Upper lobe of left lung (tissue), 6 donors: ENCODE measurements around the gene FYB1. TPM values are rescaled to one million over a fixed set of nuclear protein-coding genes. Genes with fewer than 3 reads are reported as not detected.

ENCODE experiments used
- ATAC-seq, 2 donors: fragments of 200-7000 bp; cut with Tn5 transposase; one replicate each; pipeline ENCODE4 v1.9.1; 2022; ENCODE audit warnings: mild to moderate bottlenecking in 2 of 2, moderate library complexity in 2 of 2; ENCODE audit not compliant: low FRiP score in 2 of 2
- DNase-seq, 2 donors: peaks; one replicate each; pipeline ENCODE4 v3.0.0-alpha.2; 2019 to 2020
- H3K27ac ChIP-seq, 4 donors: fragments of 200-600 bp; sonication (generic); one replicate each; pipeline ENCODE4 v1.5.1; 2016 to 2019
- H3K27me3 ChIP-seq, 4 donors: fragments of 200-600 bp; sonication (generic); one replicate each; pipeline ENCODE4 v1.5.1; 2017 to 2019
- H3K36me3 ChIP-seq, 4 donors: fragments of 200-600 bp; sonication (generic); one replicate each; pipeline ENCODE4 v1.5.1; 2016 to 2019
- H3K4me1 ChIP-seq, 4 donors: fragments of 200-600 bp; sonication (generic); one replicate each; pipeline ENCODE4 v1.5.1; 2018 to 2019
- H3K4me3 ChIP-seq, 4 donors: fragments of 200-600 bp; sonication (generic); one replicate each; pipeline ENCODE4 v1.5.1; 2017 to 2019; ENCODE audit warnings: mild to moderate bottlenecking in 2 of 4, moderate library complexity in 1 of 4
- H3K9me3 ChIP-seq, 4 donors: fragments of 200-600 bp; sonication (generic); one replicate each; pipeline ENCODE4 v1.5.1; 2018 to 2019
- EP300 ChIP-seq, 4 donors: sonication (generic); formaldehyde crosslinking; IDR thresholded peaks; one replicate each; pipeline ENCODE4 v1.5.1; 2017; ENCODE audit warnings: antibody characterized with exemption in 4 of 4, control low read depth in 2 of 4
- POLR2A ChIP-seq, 4 donors: fragments of 450-650 bp; IDR thresholded peaks; one replicate each; pipeline ENCODE4 v1.5.1; 2016 to 2017; ENCODE audit warnings: antibody characterized with exemption in 4 of 4, mild to moderate bottlenecking in 2 of 4
- POLR2AphosphoS5 ChIP-seq, 2 donors: sonication (generic); formaldehyde crosslinking; IDR thresholded peaks; one replicate each; pipeline ENCODE4 v1.5.1; 2017; ENCODE audit warnings: antibody characterized with exemption in 2 of 2
- WGBS, 2 donors: methylation state at CpG; one replicate each; pipeline ENCODE4 v1.1.5; 2017 to 2018; 5-methylcytosine and 5-hydroxymethylcytosine counted together
- total RNA-seq, 6 donors: library from RNA; depleted of rRNA in 4 of 6; stranded (reverse); fragments of >200 nt in 4 of 6; gene quantifications; one replicate each; pipeline versions ENCODE4 v1.1.0 to v1.2.1, GENCODE V29; 2016 to 2021
- TF ChIP-seq, protein P1 (sequence below), 6 experiments: fragments of 450-650 bp in 4 of 6; fragments of 200-600 bp in 2 of 6; sonication (generic) in 2 of 6; IDR thresholded peaks; one replicate each; pipeline ENCODE4 v1.5.1; 2016 to 2019; ENCODE audit warnings: antibody characterized with exemption in 6 of 6
- donor health status: DM: no; HTN: no; CAD: no; lungs with moderate emphysema.
- donor health status: DM: no; HTN: yes; CAD: no; lungs with severe emphysema.

FYB1 gene, protein sequence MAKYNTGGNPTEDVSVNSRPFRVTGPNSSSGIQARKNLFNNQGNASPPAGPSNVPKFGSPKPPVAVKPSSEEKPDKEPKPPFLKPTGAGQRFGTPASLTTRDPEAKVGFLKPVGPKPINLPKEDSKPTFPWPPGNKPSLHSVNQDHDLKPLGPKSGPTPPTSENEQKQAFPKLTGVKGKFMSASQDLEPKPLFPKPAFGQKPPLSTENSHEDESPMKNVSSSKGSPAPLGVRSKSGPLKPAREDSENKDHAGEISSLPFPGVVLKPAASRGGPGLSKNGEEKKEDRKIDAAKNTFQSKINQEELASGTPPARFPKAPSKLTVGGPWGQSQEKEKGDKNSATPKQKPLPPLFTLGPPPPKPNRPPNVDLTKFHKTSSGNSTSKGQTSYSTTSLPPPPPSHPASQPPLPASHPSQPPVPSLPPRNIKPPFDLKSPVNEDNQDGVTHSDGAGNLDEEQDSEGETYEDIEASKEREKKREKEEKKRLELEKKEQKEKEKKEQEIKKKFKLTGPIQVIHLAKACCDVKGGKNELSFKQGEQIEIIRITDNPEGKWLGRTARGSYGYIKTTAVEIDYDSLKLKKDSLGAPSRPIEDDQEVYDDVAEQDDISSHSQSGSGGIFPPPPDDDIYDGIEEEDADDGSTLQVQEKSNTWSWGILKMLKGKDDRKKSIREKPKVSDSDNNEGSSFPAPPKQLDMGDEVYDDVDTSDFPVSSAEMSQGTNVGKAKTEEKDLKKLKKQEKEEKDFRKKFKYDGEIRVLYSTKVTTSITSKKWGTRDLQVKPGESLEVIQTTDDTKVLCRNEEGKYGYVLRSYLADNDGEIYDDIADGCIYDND
- 10 to 100 TPM; 24.0 to 97.4 (median 42.5) TPM for total RNA-seq

DNA sequence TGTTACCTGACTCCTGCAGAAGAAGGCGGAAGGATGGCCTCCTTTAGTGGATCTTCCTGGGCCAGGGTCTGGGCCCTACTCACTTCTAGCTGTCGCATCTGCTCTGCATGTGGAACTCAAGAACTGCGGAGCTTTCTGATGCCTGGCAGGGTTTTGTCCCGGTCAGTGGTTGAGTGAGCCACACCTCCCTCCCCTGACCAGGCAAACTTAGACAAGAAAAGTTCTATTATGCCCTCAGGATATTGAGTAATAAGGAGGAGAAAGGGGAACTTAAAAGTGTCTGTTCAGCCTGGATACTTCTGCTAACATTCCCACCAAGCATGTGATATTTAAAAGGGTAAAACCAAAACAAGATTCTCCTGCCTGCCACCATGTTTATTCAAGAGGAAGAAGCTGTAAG, at the start of gene FYB1:
TSS of gene FYB1 (minus strand) at position 127 of the 400 bp plus-strand sequence. CDS start 16,603 bp downstream, outside the sequence.
- WGBS, 2 donors: 65 to 84% methylated on average over 4 of the region's 4 CpGs
- H3K27ac ChIP-seq: peak within 1 kb of the TSS; percentile 42 to 77 (median 60)
- TF ChIP-seq, protein P1, sequence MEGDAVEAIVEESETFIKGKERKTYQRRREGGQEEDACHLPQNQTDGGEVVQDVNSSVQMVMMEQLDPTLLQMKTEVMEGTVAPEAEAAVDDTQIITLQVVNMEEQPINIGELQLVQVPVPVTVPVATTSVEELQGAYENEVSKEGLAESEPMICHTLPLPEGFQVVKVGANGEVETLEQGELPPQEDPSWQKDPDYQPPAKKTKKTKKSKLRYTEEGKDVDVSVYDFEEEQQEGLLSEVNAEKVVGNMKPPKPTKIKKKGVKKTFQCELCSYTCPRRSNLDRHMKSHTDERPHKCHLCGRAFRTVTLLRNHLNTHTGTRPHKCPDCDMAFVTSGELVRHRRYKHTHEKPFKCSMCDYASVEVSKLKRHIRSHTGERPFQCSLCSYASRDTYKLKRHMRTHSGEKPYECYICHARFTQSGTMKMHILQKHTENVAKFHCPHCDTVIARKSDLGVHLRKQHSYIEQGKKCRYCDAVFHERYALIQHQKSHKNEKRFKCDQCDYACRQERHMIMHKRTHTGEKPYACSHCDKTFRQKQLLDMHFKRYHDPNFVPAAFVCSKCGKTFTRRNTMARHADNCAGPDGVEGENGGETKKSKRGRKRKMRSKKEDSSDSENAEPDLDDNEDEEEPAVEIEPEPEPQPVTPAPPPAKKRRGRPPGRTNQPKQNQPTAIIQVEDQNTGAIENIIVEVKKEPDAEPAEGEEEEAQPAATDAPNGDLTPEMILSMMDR (IDR thresholded peaks at IDR 0.05): no peak
- TF ChIP-seq EP300 (IDR thresholded peaks at IDR 0.05): peak in 1 of 4 donors; percentile 13
- peak in 1 of 4 donors; percentile 64 for TF ChIP-seq POLR2A (IDR thresholded peaks at IDR 0.05)
- no peak for TF ChIP-seq POLR2AphosphoS5 (IDR thresholded peaks at IDR 0.05)
- ATAC-seq (peak; percentile 70 to 81), DNase-seq (peak in 1 of 2 donors; percentile 73)
- peaks cover 0 to 14% (median 0%) of the 10 kb centered on the region in 4 donors for H3K4me1 ChIP-seq
- H3K9me3 ChIP-seq: no peaks in the 10 kb centered on the region
- peak within 1 kb of the TSS in 3 of 4 donors; percentile 26 to 45 (median 32) for H3K4me3 ChIP-seq
- no peaks in the 10 kb centered on the region for H3K36me3 ChIP-seq
- H3K27me3 ChIP-seq: no peaks in the 10 kb centered on the region

DNA sequence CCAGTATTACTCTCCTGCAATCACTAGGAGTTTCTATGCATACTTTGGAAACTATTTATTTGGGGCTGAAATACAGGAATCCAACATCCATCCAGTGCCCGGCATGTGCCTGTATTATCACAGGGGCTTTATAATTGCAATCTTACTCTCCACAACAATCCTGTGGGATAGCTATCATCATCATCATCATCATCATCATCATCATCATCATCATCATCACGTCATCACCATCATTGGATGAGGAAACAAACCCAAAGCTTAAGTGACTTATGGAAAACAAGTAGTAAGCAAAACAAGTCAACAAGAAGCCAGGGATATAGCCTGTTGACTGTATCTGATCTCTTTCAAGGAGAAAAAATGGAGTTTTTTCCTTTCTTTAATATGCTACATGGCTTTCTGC, 47.8 kb upstream of the FYB1 start:
- no peaks in the 10 kb centered on the region for H3K9me3 ChIP-seq
- H3K36me3 ChIP-seq: no peaks in the 10 kb centered on the region
- H3K4me3 ChIP-seq: no peak overlapping the region
- H3K4me1 ChIP-seq: peaks cover 0 to 8% (median 0%) of the 10 kb centered on the region in 4 donors
- DNase-seq (no peak), ATAC-seq (no peak)
- H3K27me3 ChIP-seq: no peaks in the 10 kb centered on the region
- TF ChIP-seq EP300 (IDR thresholded peaks at IDR 0.05) (no peak), POLR2AphosphoS5 (IDR thresholded peaks at IDR 0.05) (no peak), POLR2A (IDR thresholded peaks at IDR 0.05) (no peak)
- WGBS, 2 donors: 85 to 87% methylated on average over 2 of the region's 2 CpGs
- H3K27ac ChIP-seq: peak overlapping the region in 1 of 4 donors; percentile 31

GRCh38 chr5:39266442-39266841, 47.1 kb upstream of the FYB1 start:
- Histone ChIP-seq H3K27ac (peak overlapping the region in 1 of 4 donors; percentile 31), H3K36me3 (no peaks in the 10 kb centered on the region), H3K4me1 (peaks cover 0 to 3% (median 0%) of the 10 kb centered on the region in 4 donors), H3K9me3 (no peaks in the 10 kb centered on the region), H3K27me3 (no peaks in the 10 kb centered on the region), H3K4me3 (no peak overlapping the region)
- DNase-seq: peak in 1 of 2 donors; percentile 37
- no peak for ATAC-seq
- WGBS, 2 donors: 0 to 2% methylated on average over 2 of the region's 2 CpGs
- no peak for TF ChIP-seq POLR2AphosphoS5 (IDR thresholded peaks at IDR 0.05)

DNA sequence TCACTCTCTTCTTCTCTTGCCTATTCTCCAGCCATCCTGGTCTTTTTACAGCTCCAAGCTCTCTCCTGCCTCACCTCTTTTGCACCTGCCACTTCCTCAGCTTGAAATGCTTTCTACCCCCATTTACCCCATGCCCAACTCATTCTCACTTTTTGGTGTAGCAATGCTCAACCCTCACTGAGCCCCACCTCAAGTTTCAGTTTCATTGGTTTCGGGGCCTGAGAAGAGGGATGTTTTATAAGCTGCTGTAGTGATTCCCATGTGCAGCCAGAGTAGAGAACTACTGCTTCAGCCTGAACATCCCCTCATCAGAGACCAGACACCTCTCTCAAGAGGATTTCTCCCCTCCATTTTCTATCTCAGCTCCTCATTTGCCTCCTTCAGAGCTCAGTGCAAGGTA, 45.2 kb upstream of the FYB1 start:
- no peaks in the 10 kb centered on the region for H3K27me3 ChIP-seq
- no peak overlapping the region for H3K4me3 ChIP-seq
- ATAC-seq (no peak), DNase-seq (no peak)
- no peaks in the 10 kb centered on the region for H3K4me1 ChIP-seq
- no peak overlapping the region for H3K27ac ChIP-seq
- no peaks in the 10 kb centered on the region for H3K9me3 ChIP-seq
- no peak for TF ChIP-seq POLR2A (IDR thresholded peaks at IDR 0.05)
- TF ChIP-seq EP300 (IDR thresholded peaks at IDR 0.05): no peak
- H3K36me3 ChIP-seq: no peaks in the 10 kb centered on the region
- WGBS, 2 donors: 64 to 86% methylated on average over 1 of the region's 1 CpG

GRCh38 chr5:39262981-39263380, 43.6 kb upstream of the FYB1 start:
- TF ChIP-seq EP300 (IDR thresholded peaks at IDR 0.05) (no peak), POLR2A (IDR thresholded peaks at IDR 0.05) (no peak), POLR2AphosphoS5 (IDR thresholded peaks at IDR 0.05) (no peak)
- TF ChIP-seq, protein P1 (IDR thresholded peaks at IDR 0.05): no peak
- no peaks in the 10 kb centered on the region for H3K4me1 ChIP-seq
- DNase-seq: no peak
- 75 to 81% methylated on average over 2 of the region's 2 CpGs for WGBS, 2 donors
- no peaks in the 10 kb centered on the region for H3K9me3 ChIP-seq
- peak in 1 of 2 donors; percentile 47 for ATAC-seq
- no peaks in the 10 kb centered on the region for H3K36me3 ChIP-seq
- H3K27ac ChIP-seq: no peak overlapping the region
- H3K27me3 ChIP-seq: no peaks in the 10 kb centered on the region
- no peak overlapping the region for H3K4me3 ChIP-seq

GRCh38 chr5:39260095-39260494, 40.7 kb upstream of the FYB1 start:
- Histone ChIP-seq H3K27ac (no peak overlapping the region), H3K4me3 (no peak overlapping the region), H3K9me3 (no peaks in the 10 kb centered on the region), H3K4me1 (peaks cover 0 to 4% (median 2%) of the 10 kb centered on the region in 4 donors), H3K36me3 (no peaks in the 10 kb centered on the region), H3K27me3 (no peaks in the 10 kb centered on the region)
- no peak for TF ChIP-seq EP300 (IDR thresholded peaks at IDR 0.05)
- TF ChIP-seq, protein P1 (IDR thresholded peaks at IDR 0.05): no peak
- no peak for TF ChIP-seq POLR2AphosphoS5 (IDR thresholded peaks at IDR 0.05)
- no peak for TF ChIP-seq POLR2A (IDR thresholded peaks at IDR 0.05)
- ATAC-seq: no peak
- DNase-seq: no peak
